SK-N-SH treated with all-trans-retinoic acid at 6 μM for 48 hours (cell line): ENCODE data around the gene RNF115.

Experiments used
- ATAC-seq: fragments of 200-7000 bp; cut with Tn5 transposase; 3 replicates; pipeline ENCODE4 v1.9.1; 2020; ENCODE audit warnings: mild to moderate bottlenecking, moderate library complexity
- ARNTL ChIP-seq: fragments of 450-650 bp; formaldehyde crosslinking; IDR thresholded peaks from 2 replicates; pipeline ENCODE4 v1.5.0; 2020; ENCODE audit warnings: low read depth, mild to moderate bottlenecking, moderate library complexity, borderline replicate concordance
- CREB5 ChIP-seq: fragments of 250-450 bp; sonication (Bioruptor Pico); IDR thresholded peaks from 2 replicates; pipeline ENCODE4 v1.5.1; 2020; ENCODE audit warnings: low read depth, mild to moderate bottlenecking, moderate library complexity
- CSDC2 ChIP-seq: fragments of 250-450 bp; sonication (Bioruptor Pico); IDR thresholded peaks from 2 replicates; pipeline ENCODE4 v1.5.0; 2020; ENCODE audit warnings: mild to moderate bottlenecking, moderate library complexity
- CSRNP3 ChIP-seq: fragments of 250-450 bp; sonication (Bioruptor Pico); IDR thresholded peaks from 2 replicates; pipeline ENCODE4 v1.5.1; 2021; ENCODE audit warnings: mild to moderate bottlenecking, moderate library complexity
- ESRRG ChIP-seq: fragments of 250-450 bp; sonication (Bioruptor Pico); IDR thresholded peaks from 2 replicates; pipeline ENCODE4 v1.6.1; 2021; ENCODE audit warnings: mild to moderate bottlenecking
- GLIS3 ChIP-seq: fragments of 250-450 bp; sonication (Bioruptor Pico); IDR thresholded peaks from 2 replicates; pipeline ENCODE4 v1.5.0; 2020; ENCODE audit warnings: mild to moderate bottlenecking, moderate library complexity
- OSR1 ChIP-seq: fragments of 250-450 bp; sonication (Bioruptor Pico); IDR thresholded peaks from 2 replicates; pipeline ENCODE4 v1.8.0; 2022; ENCODE audit warnings: moderate library complexity, mild to moderate bottlenecking, inconsistent platforms
- PATZ1 ChIP-seq: fragments of 250-450 bp; sonication (Bioruptor Pico); IDR thresholded peaks from 2 replicates; pipeline ENCODE4 v1.8.0; 2020; ENCODE audit warnings: mild to moderate bottlenecking, moderate library complexity, borderline replicate concordance
- PPARA ChIP-seq: fragments of 250-450 bp; sonication (Bioruptor Pico); IDR thresholded peaks from 2 replicates; pipeline ENCODE4 v1.5.0; 2020; ENCODE audit warnings: mild to moderate bottlenecking, borderline replicate concordance
- RARB ChIP-seq: fragments of 250-450 bp; sonication (Bioruptor Pico); IDR thresholded peaks from 2 replicates; pipeline ENCODE4 v1.8.0; 2021; ENCODE audit warnings: mild to moderate bottlenecking, moderate library complexity
- SNAI2 ChIP-seq: fragments of 250-450 bp; sonication (Bioruptor Pico); IDR thresholded peaks from 2 replicates; pipeline ENCODE4 v1.5.0; 2020; ENCODE audit warnings: mild to moderate bottlenecking, moderate library complexity
- TCF4 ChIP-seq: fragments of 250-450 bp; sonication (Bioruptor Pico); IDR thresholded peaks from 2 replicates; pipeline ENCODE4 v1.8.0; 2021; ENCODE audit warnings: mild to moderate bottlenecking, moderate library complexity, borderline replicate concordance
- TOX ChIP-seq: fragments of 250-450 bp; sonication (Bioruptor Pico); IDR thresholded peaks from 2 replicates; pipeline ENCODE4 v1.8.0; 2021; ENCODE audit warnings: mild to moderate bottlenecking, moderate library complexity, borderline replicate concordance
- ZC3H10 ChIP-seq: fragments of 250-450 bp; sonication (Bioruptor Pico); IDR thresholded peaks from 2 replicates; pipeline ENCODE4 v1.5.1; 2021; ENCODE audit warnings: mild to moderate bottlenecking, moderate library complexity
- ZFP3 ChIP-seq: fragments of 250-450 bp; sonication (Bioruptor Pico); IDR thresholded peaks from 2 replicates; pipeline ENCODE4 v1.5.0; 2020; ENCODE audit warnings: mild to moderate bottlenecking, moderate library complexity
- ZFP30 ChIP-seq: fragments of 450-650 bp; formaldehyde crosslinking; IDR thresholded peaks from 2 replicates; pipeline ENCODE4 v1.5.0; 2022; ENCODE audit warnings: mild to moderate bottlenecking, moderate library complexity
- ZNF565 ChIP-seq: fragments of 450-650 bp; formaldehyde crosslinking; conservative IDR thresholded peaks from 2 replicates; pipeline ENCODE4 v1.5.0; 2020; ENCODE audit warnings: low read depth, mild to moderate bottlenecking, moderate library complexity
- ZNF70 ChIP-seq: fragments of 450-650 bp; formaldehyde crosslinking; IDR thresholded peaks from 2 replicates; pipeline ENCODE4 v1.5.0; 2020; ENCODE audit warnings: mild to moderate bottlenecking, moderate library complexity
- ZNF8 ChIP-seq: fragments of 450-650 bp; formaldehyde crosslinking; IDR thresholded peaks from 2 replicates; pipeline ENCODE4 v1.5.0; 2020; ENCODE audit warnings: mild to moderate bottlenecking, moderate library complexity
- TF ChIP-seq, protein P1 (sequence below): fragments of 250-450 bp; sonication (Bioruptor Pico); IDR thresholded peaks from 2 replicates; pipeline ENCODE4 v1.8.0; 2021; ENCODE audit warnings: low read depth, mild to moderate bottlenecking, moderate library complexity, borderline replicate concordance
- TF ChIP-seq, protein P2 (sequence below): fragments of 250-450 bp; sonication (Bioruptor Pico); IDR thresholded peaks from 2 replicates; pipeline ENCODE4 v1.5.0; 2020; ENCODE audit warnings: mild to moderate bottlenecking, moderate library complexity

Gene RNF115

DNA sequence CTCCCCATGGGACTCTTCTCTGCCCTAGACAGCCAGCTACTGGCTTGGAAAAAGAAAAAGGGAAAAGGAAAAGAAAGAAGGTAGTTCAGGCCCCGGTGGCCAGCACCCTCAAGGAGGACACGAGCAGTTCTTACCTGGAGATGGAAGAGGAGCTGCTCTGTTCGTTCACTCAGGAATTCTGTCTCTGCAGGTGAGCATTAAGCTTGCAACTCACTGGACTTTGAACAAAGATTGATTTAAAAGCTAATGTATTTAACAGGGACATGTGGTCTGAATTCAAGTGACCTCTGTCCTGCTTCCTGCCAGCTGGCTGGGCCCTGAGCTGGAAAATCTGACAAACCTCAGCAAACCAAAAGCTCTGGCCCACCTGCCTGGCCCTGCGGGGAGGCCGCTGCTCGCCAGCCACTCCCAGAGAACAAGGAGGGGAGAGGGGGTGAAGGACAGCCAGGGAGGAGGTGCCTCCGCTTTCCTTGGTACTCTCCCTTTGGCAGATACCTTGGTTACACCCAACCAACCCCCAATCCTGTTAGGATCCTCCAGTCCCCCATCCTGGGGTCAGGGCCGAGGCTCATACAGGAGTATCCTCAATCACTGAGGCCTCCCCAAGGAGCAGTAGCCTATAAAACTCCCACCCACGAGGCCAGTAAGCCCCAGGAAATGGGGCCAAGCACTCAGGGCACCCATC lies 116.6 kb downstream of the RNF115 start, which contains the start of gene PDZK1:
Gene PDZK1 (minus strand): TSS at position 186 of the 685 bp plus-strand sequence. CDS start 19,347 bp downstream, outside the sequence.
- TF ChIP-seq PPARA, result no peak
- no peak for TF ChIP-seq TOX (CRISPR knock-in tag)
- TF ChIP-seq CSDC2 (CRISPR knock-in tag), result no peak
- TF ChIP-seq, all 23 proteins: peak for 0
- no peak; the same call in 2 of the 3 replicates for ATAC-seq

- TF ChIP-seq CREB5 (CRISPR knock-in tag) (no peak), ZNF565 (CRISPR knock-in tag) (no peak), ZC3H10 (CRISPR knock-in tag) (no peak), SNAI2 (CRISPR knock-in tag) (no peak), CSRNP3 (CRISPR knock-in tag) (no peak), CSDC2 (CRISPR knock-in tag) (no peak), TOX (CRISPR knock-in tag) (no peak), TCF4 (CRISPR knock-in tag) (no peak), ZNF70 (CRISPR knock-in tag) (no peak), ARNTL (CRISPR knock-in tag) (no peak), OSR1 (CRISPR knock-in tag) (no peak), ZFP30 (no peak), RARB (CRISPR knock-in tag) (no peak), PPARA (no peak), GLIS3 (no peak), ZFP3 (CRISPR knock-in tag) (no peak), PATZ1 (CRISPR knock-in tag) (no peak), ESRRG (CRISPR knock-in tag) (no peak)
- TF ChIP-seq, protein P1, sequence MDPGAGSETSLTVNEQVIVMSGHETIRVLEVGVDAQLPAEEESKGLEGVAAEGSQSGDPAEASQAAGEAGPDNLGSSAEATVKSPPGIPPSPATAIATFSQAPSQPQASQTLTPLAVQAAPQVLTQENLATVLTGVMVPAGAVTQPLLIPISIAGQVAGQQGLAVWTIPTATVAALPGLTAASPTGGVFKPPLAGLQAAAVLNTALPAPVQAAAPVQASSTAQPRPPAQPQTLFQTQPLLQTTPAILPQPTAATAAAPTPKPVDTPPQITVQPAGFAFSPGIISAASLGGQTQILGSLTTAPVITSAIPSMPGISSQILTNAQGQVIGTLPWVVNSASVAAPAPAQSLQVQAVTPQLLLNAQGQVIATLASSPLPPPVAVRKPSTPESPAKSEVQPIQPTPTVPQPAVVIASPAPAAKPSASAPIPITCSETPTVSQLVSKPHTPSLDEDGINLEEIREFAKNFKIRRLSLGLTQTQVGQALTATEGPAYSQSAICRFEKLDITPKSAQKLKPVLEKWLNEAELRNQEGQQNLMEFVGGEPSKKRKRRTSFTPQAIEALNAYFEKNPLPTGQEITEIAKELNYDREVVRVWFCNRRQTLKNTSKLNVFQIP (CRISPR knock-in tag), result no peak
- TF ChIP-seq, protein P2, sequence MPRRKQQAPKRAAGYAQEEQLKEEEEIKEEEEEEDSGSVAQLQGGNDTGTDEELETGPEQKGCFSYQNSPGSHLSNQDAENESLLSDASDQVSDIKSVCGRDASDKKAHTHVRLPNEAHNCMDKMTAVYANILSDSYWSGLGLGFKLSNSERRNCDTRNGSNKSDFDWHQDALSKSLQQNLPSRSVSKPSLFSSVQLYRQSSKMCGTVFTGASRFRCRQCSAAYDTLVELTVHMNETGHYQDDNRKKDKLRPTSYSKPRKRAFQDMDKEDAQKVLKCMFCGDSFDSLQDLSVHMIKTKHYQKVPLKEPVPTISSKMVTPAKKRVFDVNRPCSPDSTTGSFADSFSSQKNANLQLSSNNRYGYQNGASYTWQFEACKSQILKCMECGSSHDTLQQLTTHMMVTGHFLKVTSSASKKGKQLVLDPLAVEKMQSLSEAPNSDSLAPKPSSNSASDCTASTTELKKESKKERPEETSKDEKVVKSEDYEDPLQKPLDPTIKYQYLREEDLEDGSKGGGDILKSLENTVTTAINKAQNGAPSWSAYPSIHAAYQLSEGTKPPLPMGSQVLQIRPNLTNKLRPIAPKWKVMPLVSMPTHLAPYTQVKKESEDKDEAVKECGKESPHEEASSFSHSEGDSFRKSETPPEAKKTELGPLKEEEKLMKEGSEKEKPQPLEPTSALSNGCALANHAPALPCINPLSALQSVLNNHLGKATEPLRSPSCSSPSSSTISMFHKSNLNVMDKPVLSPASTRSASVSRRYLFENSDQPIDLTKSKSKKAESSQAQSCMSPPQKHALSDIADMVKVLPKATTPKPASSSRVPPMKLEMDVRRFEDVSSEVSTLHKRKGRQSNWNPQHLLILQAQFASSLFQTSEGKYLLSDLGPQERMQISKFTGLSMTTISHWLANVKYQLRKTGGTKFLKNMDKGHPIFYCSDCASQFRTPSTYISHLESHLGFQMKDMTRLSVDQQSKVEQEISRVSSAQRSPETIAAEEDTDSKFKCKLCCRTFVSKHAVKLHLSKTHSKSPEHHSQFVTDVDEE (CRISPR knock-in tag), result no peak
- ATAC-seq, result no peak; the same call in 1 of the 3 replicates
These were observed 117.7 kb downstream of the RNF115 start for GRCh38 chr1:145706086-145706664.

- ATAC-seq, result no peak
- TF ChIP-seq SNAI2 (CRISPR knock-in tag) (no peak), GLIS3 (no peak), ZNF8 (no peak), ZFP3 (CRISPR knock-in tag) (no peak), TCF4 (CRISPR knock-in tag) (no peak), RARB (CRISPR knock-in tag) (no peak), OSR1 (CRISPR knock-in tag) (no peak), CSDC2 (CRISPR knock-in tag) (no peak), ZC3H10 (CRISPR knock-in tag) (no peak), CREB5 (CRISPR knock-in tag) (no peak)
- TF ChIP-seq, protein P1 (CRISPR knock-in tag), result no peak
These were observed 118.3 kb downstream of the RNF115 start for GRCh38 chr1:145705622-145706021.
